Activated T-cell treated with anti-CD3 and anti-CD28 coated beads, Interleukin-2, amount 50 U/mL, for 4 hours (primary cell): ENCODE results near the gene DNAH1. TPM values are rescaled to one million over a fixed set of nuclear protein-coding genes. Genes with fewer than 3 reads are reported as not detected.

ENCODE experiments used
- ATAC-seq, 2 donors: fragments of 200-7000 bp; cut with Tn5 transposase; one replicate each; pipeline ENCODE4 v1.10.0; 2021
- DNase-seq: peaks from one replicate; pipeline ENCODE4 v3.0.0-alpha.2; 2020
- H3K27me3 Mint-ChIP-seq: one replicate; pipeline ENCODE4 v1.8.0; 2021; ENCODE audit warnings: low read depth, mixed read lengths
- H3K36me3 Mint-ChIP-seq: one replicate; pipeline ENCODE4 v1.8.0; 2022; ENCODE audit warnings: mixed read lengths; ENCODE audit not compliant: insufficient read depth
- H3K4me1 Mint-ChIP-seq: one replicate; pipeline ENCODE4 v1.8.0; 2021; ENCODE audit warnings: low read depth, mixed read lengths
- H3K4me3 Mint-ChIP-seq: one replicate; pipeline ENCODE4 v1.8.0; 2021; ENCODE audit warnings: mild to moderate bottlenecking, moderate library complexity, mixed read lengths
- H3K9me3 Mint-ChIP-seq: one replicate; pipeline ENCODE4 v1.8.0; 2021; ENCODE audit warnings: mixed read lengths
- total RNA-seq, 3 donors: library from RNA; stranded (reverse); gene quantifications; one replicate each; pipeline ENCODE4 v1.2.1, GENCODE V29; 2021

Gene DNAH1
- total RNA-seq, 3 donors from 2014 or later = 6.4 to 8.4 (median 6.6) TPM

DNA sequence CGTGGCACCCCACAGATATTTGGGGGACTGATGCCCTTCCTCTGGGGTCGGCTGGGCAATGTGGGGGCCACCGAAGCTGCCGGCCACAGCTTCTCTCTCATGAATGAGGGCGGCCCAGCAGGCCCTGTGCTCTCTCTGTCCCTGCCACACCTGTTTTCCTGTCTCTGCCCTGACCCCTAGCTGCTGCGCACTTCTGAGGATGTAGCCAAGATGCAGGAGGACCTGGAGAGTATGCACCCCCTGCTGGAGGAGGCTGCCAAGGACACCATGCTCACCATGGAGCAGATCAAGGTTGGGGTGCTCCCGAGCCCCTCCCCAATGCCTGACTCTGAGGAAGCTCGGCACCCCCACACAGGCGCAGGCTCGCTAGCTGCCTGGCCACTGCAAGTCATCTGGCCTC lies 69.0 kb downstream of the DNAH1 start:
- peaks cover 8% of the 10 kb centered on the region for H3K36me3 Mint-ChIP-seq
- no peak overlapping the region for H3K4me3 Mint-ChIP-seq
- H3K27me3 Mint-ChIP-seq = no peaks in the 10 kb centered on the region
- no peaks in the 10 kb centered on the region for H3K9me3 Mint-ChIP-seq
- DNase-seq = no peak
- H3K4me1 Mint-ChIP-seq = no peaks in the 10 kb centered on the region
- ATAC-seq = no peak

- DNase-seq = no peak
- peaks cover 21% of the 10 kb centered on the region for H3K36me3 Mint-ChIP-seq
- no peak overlapping the region for H3K4me3 Mint-ChIP-seq
- H3K27me3 Mint-ChIP-seq = no peaks in the 10 kb centered on the region
- ATAC-seq = no peak
- H3K9me3 Mint-ChIP-seq = no peaks in the 10 kb centered on the region
- H3K4me1 Mint-ChIP-seq = no peaks in the 10 kb centered on the region
Measured at GRCh38 chr3:52387481-52387880, 71.4 kb downstream of the DNAH1 start.

DNA sequence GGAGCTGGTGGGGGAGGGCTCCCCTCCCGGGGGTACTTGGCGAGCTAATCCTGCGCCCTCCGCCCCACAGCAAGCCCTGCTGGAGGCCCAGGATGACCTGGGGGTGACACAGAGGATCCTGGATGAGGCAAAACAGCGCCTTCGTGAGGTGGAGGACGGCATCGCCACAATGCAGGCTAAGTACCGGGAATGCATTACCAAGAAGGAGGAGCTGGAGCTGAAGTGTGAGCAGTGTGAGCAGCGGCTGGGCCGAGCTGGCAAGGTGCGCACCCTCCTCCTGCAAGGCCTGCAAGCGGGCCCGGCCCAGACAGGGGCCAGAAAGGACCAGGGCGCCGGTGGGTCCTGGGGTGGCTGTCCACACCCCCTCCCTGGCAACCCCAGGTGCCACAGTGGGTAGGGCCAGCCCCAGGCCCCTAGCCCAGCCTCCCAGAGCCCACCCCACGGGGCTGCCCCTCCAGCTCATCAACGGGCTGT lies 72.3 kb downstream of the DNAH1 start:
- H3K27me3 Mint-ChIP-seq = no peaks in the 10 kb centered on the region
- H3K4me3 Mint-ChIP-seq = no peak overlapping the region
- no peaks in the 10 kb centered on the region for H3K9me3 Mint-ChIP-seq
- ATAC-seq = no peak
- no peak for DNase-seq
- no peaks in the 10 kb centered on the region for H3K4me1 Mint-ChIP-seq
- H3K36me3 Mint-ChIP-seq = peaks cover 28% of the 10 kb centered on the region

GRCh38 chr3:52388933-52389332 lies 72.8 kb downstream of the DNAH1 start:
- Mint-ChIP-seq H3K9me3 (no peaks in the 10 kb centered on the region), H3K36me3 (peaks cover 28% of the 10 kb centered on the region), H3K4me1 (no peaks in the 10 kb centered on the region), H3K4me3 (no peak overlapping the region), H3K27me3 (no peaks in the 10 kb centered on the region)
- ATAC-seq (no peak), DNase-seq (no peak)

DNA sequence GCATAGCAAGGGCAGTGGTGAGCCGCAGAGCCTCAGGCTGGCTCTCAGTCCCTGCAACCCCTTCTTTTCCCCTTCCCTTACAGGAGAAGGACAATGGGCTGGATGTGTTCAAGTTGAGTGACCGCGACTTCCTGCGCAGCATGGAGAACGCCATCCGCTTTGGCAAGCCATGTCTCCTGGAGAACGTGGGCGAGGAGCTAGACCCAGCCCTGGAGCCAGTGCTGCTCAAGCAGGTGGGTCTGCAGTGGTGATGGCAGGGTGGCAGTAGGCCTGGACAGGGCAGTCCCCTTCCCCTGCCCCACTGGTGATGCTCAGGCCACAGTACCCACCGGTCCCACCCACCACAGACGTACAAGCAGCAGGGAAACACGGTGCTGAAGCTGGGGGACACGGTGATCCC lies 75.0 kb downstream of the DNAH1 start:
- H3K27me3 Mint-ChIP-seq = no peaks in the 10 kb centered on the region
- H3K4me3 Mint-ChIP-seq = no peak overlapping the region
- no peak for ATAC-seq
- no peaks in the 10 kb centered on the region for H3K4me1 Mint-ChIP-seq
- DNase-seq = no peak
- peaks cover 26% of the 10 kb centered on the region for H3K36me3 Mint-ChIP-seq
- H3K9me3 Mint-ChIP-seq = no peaks in the 10 kb centered on the region

DNA sequence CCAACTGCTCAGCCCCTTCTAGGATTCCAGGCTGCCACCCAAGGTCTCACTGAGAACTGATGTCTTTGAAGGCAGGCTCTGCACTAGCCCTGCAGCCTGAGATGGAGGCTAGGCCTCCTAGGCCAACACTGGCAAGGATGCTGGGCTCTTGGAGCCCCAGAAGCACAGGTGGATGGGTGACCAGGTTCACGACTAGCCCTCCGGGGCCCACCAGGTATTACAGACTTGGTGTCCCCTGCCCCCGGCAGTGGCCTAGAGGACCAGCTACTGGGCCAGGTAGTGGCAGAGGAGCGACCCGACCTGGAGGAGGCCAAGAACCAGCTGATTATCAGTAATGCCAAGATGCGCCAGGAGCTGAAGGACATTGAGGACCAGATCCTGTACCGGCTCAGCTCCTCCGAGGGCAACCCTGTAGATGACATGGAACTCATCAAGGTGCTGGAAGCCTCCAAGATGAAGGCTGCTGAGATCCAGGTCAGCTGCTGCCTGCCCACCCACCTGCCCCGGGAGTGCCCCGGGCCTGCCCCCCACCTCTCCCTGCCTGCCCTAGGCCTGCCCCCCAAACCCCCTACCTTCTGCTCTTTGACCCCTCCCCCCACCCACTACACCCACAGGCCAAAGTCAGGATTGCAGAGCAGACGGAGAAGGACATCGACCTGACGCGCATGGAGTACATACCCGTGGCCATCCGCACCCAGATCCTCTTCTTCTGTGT lies 76.3 kb downstream of the DNAH1 start:
- H3K9me3 Mint-ChIP-seq = no peaks in the 10 kb centered on the region
- no peak for DNase-seq

DNA sequence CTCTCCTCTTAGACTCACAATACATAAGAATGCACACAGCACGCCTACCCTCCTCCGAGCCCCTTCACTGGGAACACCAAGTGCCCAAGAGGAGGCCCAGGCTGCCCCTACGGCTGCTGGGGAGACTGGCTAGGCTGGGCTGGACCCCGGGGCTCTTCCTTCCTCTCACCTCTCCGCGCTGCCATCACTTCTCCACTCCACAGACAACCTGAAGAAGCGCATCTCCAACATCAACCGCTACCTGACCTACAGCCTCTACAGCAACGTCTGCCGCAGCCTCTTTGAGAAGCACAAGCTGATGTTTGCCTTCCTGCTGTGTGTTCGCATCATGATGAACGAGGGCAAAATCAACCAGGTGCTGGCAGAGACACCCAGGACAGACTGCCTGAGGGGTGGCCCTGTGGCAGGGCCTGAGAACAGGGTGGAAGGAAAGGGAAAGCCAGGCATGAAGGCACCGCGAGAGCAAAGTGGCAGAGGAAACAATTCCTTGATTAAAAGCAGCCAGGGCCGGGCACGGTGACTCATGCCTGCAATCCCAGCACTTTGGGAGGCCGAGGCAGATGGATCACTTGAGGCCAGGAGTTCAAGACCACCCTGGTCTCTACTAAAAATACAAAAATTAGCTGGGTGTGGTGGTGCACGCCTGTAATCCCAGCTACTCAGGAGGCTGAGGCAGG lies 77.2 kb downstream of the DNAH1 start:
- DNase-seq = no peak
- Mint-ChIP-seq H3K27me3 (no peaks in the 10 kb centered on the region), H3K36me3 (peaks cover 26% of the 10 kb centered on the region)

More for the DNA sequence above, 76.3 kb downstream of the DNAH1 start:
- no peak for ATAC-seq
- H3K4me3 Mint-ChIP-seq = no peak overlapping the region
- H3K36me3 Mint-ChIP-seq = peaks cover 26% of the 10 kb centered on the region
- no peaks in the 10 kb centered on the region for H3K4me1 Mint-ChIP-seq
- H3K27me3 Mint-ChIP-seq = no peaks in the 10 kb centered on the region

GRCh38 chr3:52393959-52394670 lies 78.0 kb downstream of the DNAH1 start:
- H3K4me1 Mint-ChIP-seq = no peaks in the 10 kb centered on the region
- no peak for ATAC-seq

More for the DNA sequence above, 77.2 kb downstream of the DNAH1 start:
- no peaks in the 10 kb centered on the region for H3K4me1 Mint-ChIP-seq
- H3K4me3 Mint-ChIP-seq = no peak overlapping the region
- no peaks in the 10 kb centered on the region for H3K9me3 Mint-ChIP-seq
- ATAC-seq = no peak

DNA sequence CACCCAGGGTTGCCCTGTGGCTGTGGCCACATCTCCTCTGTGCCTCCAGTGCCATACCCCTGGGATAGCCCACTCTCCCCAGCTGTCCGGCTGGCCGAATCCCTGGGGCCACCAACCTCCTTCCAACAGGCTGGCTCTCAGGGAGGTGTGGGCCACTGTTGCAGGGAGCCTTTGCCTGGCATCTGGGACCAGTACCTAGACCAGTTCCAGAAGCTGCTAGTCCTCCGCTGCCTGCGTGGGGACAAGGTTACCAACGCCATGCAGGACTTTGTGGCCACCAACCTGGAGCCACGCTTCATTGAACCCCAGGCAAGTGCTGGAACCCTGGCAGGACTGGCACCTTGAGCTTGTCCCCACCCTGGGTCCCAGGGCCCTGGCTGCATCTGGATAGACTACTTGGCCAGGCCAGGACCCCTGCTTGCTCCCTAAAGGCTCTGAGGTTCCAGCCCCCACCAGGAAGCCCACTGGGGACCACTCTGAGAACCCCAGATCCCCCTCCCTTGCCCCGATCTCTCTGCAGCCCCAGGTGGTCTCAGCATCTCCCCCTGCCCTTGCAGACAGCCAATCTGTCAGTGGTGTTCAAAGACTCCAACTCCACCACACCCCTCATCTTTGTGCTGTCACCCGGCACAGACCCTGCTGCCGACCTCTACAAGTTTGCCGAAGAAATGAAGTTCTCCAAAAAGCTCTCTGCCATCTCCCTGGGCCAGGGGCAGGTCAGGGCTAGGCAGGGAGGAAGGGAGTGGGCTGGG lies 78.8 kb downstream of the DNAH1 start:
- Mint-ChIP-seq H3K9me3 (no peaks in the 10 kb centered on the region), H3K4me3 (no peak overlapping the region), H3K36me3 (peaks cover 22% of the 10 kb centered on the region), H3K4me1 (no peaks in the 10 kb centered on the region), H3K27me3 (no peaks in the 10 kb centered on the region)
- ATAC-seq (no peak), DNase-seq (no peak)

More at GRCh38 chr3:52393959-52394670, 78.0 kb downstream of the DNAH1 start:
- DNase-seq = no peak
- Mint-ChIP-seq H3K4me3 (no peak overlapping the region), H3K27me3 (no peaks in the 10 kb centered on the region), H3K9me3 (no peaks in the 10 kb centered on the region), H3K36me3 (peaks cover 23% of the 10 kb centered on the region)

- ATAC-seq (no peak), DNase-seq (no peak)
- Mint-ChIP-seq H3K4me3 (no peak overlapping the region), H3K4me1 (no peaks in the 10 kb centered on the region), H3K9me3 (no peaks in the 10 kb centered on the region), H3K36me3 (peaks cover 20% of the 10 kb centered on the region), H3K27me3 (no peaks in the 10 kb centered on the region)
Measured at GRCh38 chr3:52395503-52395865, 79.4 kb downstream of the DNAH1 start.

- Mint-ChIP-seq H3K4me1 (no peaks in the 10 kb centered on the region), H3K36me3 (peaks cover 20% of the 10 kb centered on the region), H3K27me3 (no peaks in the 10 kb centered on the region), H3K9me3 (no peaks in the 10 kb centered on the region), H3K4me3 (no peak overlapping the region)
- DNase-seq (no peak), ATAC-seq (no peak)
Measured at GRCh38 chr3:52396011-52396906, 80.1 kb downstream of the DNAH1 start.

- H3K27me3 Mint-ChIP-seq = no peaks in the 10 kb centered on the region
- ATAC-seq = no peak
- no peak overlapping the region for H3K4me3 Mint-ChIP-seq
Measured at GRCh38 chr3:52396907-52397591, 80.9 kb downstream of the DNAH1 start.

More at GRCh38 chr3:52396907-52397591, 80.9 kb downstream of the DNAH1 start:
- Mint-ChIP-seq H3K9me3 (no peaks in the 10 kb centered on the region), H3K4me1 (no peaks in the 10 kb centered on the region), H3K36me3 (peaks cover 15% of the 10 kb centered on the region)
- no peak for DNase-seq
